ENCODE data around the gene PYDC2.
A peak's percentile ranks its signal among the peaks of the same experiment; 100 is the strongest.
"Not testable (repeated sequence)": the region's sequence is repeated elsewhere in the genome, so short reads cannot be mapped to it uniquely, and the experiment has no call there.

Gene PYDC2

GRCh38 chr3:191470080-191470479 is 9.1 kb downstream of the PYDC2 start:
- no peak for DNase-seq (ENCODE audit: low read depth, low spot score)

DNA sequence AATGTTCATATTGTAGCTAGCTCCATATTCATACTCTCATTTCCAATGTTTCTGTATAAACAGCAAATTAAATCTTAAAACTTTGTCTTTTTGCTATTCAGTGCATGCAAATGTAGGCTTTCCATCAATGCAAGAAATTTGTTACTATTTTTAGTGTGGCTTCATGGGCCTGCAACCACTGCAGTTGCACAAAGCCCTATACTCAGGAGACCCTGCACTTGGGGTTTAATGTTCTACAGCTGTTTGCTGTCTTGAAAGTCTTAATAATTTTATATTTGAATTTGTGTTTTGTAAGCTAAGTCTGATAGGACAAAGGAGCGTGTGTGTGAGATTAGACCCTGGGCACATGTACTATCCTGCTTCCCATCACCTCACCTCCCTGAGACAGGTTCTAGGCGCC is 9.6 kb downstream of the PYDC2 start:
- no peak for DNase-seq (ENCODE audit: low read depth, low spot score)

DNA sequence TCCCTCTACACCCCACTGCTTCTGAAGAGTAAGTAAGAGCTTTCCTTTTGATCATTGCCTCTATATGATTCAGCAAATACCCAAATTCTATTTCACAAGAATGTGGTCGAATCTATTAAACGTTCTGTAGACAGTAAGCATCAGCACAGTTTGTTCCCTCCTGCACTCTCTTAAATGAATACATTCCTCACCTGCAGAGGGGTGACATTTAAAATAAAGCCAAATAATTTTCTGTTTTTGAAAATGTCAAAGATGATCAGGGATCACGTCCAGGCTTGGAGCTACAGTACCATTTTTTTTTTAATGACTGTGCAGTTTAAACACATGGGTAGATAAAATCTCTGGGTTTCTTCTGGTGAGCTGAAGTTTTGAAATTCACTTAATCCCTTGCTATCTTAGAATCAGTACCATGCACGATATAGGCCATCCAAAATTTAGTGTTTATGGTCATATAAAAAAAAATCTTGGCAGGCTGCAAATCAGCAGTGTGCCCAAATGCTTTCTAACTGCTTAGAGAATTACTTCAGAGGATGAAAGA is 12.8 kb downstream of the PYDC2 start:
- DNase-seq (ENCODE audit: low read depth, low spot score), result no peak

GRCh38 chr3:191476066-191476772 is 15.3 kb downstream of the PYDC2 start:
- no peak for DNase-seq (ENCODE audit: low read depth, low spot score)

DNA sequence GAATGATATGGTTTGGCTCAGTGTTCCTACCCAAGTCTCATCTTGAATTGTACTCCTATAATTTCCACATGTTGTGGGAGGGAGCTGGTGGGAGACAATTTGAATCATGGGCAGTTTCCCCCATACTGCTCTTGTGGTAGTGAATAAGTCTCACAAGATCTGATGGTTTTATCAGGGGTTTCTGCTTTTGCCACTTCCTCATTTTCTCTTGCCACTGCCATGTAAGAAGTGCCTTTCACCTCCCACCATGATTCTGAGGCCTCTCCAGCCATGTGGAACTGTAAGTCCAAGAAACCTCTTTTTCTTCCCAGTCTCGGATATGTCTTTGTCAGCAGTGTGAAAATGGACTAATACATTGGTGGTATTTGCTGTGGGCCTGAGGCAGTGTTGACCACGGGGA is 23.0 kb downstream of the PYDC2 start:
- DNase-seq (ENCODE audit: low read depth, low spot score), result not testable (repeated sequence)

GRCh38 chr3:191484461-191484860 is 23.5 kb downstream of the PYDC2 start:
- no peak for DNase-seq (ENCODE audit: low read depth, low spot score)

DNA sequence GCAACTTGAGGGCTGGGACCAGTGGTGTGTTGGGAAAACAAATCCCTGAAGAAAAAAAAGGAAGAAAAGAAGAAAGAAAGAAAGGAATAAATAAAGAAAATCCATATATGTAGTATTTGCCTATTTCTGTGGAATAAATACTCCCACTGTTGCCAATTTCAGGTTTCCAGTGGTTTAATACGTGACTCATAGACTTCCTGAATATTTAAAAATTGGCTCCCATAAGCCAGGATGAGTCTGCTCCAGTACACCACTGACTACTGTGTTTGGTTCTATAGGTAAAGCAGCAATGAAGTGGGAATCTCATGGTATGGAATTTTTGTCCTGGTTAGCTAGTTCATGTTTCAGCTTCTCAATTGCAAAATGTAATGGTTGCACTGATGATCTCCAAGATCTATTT is 31.6 kb downstream of the PYDC2 start:
- no peak for DNase-seq (ENCODE audit: low read depth, low spot score)

- DNase-seq (ENCODE audit: low read depth, low spot score), result no peak
Measured at GRCh38 chr3:191493336-191493735, 32.4 kb downstream of the PYDC2 start.

GRCh38 chr3:191499307-191500080 is 38.5 kb downstream of the PYDC2 start:
- peak; percentile 12 for DNase-seq (ENCODE audit: low read depth, low spot score)

GRCh38 chr3:191500892-191501291 is 39.9 kb downstream of the PYDC2 start:
- DNase-seq (ENCODE audit: low read depth, low spot score), result no peak

DNA sequence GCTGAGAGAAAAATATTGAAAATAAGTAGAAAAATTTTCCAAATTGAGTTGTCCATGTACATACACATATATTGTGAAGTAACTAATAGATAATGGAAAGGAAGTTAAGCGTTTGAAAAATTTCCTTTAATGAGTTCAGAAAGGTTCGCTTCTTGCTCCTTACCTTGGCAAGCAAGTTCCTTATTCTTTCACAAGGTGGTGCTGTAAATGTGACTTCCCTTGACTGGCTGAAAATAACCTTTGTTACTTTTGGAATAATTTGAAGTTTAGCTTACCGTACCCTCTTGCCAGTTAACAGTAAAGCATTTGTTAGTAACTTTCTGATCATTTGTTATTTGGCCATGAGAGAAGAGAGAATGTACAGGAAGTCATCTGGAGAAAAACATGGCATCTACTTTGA is 41.6 kb downstream of the PYDC2 start:
- no peak for DNase-seq (ENCODE audit: low read depth, low spot score)

DNA sequence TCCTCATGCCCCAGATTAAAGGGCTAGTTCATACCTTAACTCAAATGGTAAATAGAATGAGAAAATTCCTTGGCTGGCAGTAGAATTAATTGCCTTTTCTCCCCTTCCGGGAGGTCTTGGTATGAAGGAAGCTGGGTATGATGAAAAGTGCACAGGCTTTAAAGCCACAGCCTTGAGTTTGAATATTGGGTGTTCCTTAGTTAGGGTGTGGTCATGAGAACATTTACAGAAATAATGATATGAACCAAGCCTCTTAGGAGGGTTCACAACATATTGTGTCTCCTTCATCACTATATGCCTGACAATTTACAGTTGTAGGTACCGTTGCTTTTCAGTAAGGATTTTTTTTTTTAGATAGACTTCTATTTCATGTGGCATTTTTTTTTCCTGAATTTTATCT is 48.1 kb downstream of the PYDC2 start:
- no peak for DNase-seq (ENCODE audit: low read depth, low spot score)
